Breast epithelium (tissue), 3 donors: ENCODE measurements around the gene UBR3.

Experiments used
- CTCF ChIP-seq, 3 donors: fragments of 450-650 bp; IDR thresholded peaks; one replicate each; pipeline ENCODE4 v1.5.1; 2016 to 2017; ENCODE audit warnings: antibody characterized with exemption in 3 of 3, mild to moderate bottlenecking in 3 of 3, moderate library complexity in 3 of 3
- POLR2A ChIP-seq: fragments of 450-650 bp; IDR thresholded peaks from one replicate; pipeline ENCODE4 v1.6.1; 2016; ENCODE audit warnings: antibody characterized with exemption, mild to moderate bottlenecking, moderate library complexity
- POLR2AphosphoS5 ChIP-seq, 3 donors: sonication (generic); formaldehyde crosslinking; IDR thresholded peaks; one replicate each; pipeline ENCODE4 v1.6.1; 2017; ENCODE audit warnings: antibody characterized with exemption in 3 of 3

DNA sequence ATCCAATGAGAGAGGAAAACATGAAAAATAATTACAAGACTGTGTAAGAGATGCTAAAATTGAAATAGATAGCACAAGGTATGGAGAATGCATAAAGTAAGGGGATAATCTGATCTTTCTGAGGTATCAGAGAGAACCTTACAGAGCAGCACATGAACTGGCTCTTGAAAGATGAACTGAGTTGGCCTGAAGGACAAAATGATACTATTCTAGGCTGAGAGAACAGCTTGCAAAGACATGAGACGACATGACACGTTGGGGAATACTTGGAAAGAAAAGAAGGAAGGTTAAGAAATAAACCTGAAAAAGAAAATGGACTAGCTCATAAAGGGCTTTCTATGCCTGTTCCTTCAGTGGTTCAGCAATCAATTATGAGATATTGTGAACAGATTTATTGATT, 198.0 kb downstream of the UBR3 start:
- TF ChIP-seq POLR2AphosphoS5 (IDR thresholded peaks at IDR 0.05) (no peak), CTCF (IDR thresholded peaks at IDR 0.05) (no peak), POLR2A (no peak)
